ENCODE results near the gene NXPH4. TPM values are rescaled to one million over a fixed set of nuclear protein-coding genes. Genes with fewer than 3 reads are reported as not detected.

The NXPH4 gene
- total RNA-seq, 1 experiment from 2014 or later = 20.0 TPM

DNA sequence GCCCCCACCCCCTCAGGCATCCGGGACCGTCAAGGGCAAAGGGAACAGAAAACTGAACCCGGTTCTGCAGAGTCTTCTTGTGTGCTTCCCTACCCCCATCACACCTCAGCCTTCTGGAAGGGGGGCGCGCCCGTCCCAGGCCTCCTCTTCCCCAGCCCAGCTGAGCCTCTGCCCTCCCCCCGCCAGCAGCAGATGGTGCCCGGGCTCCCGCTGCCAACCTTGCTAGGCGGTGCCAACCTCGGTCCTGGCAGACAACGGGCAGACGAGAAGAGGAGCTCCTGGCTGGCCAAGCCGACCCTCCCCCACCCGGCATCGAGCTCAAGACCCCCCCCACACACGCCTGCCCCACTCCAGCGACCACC, 25.7 kb downstream of the NXPH4 start:
- ChIA-PET CTCF (interaction anchor here (1.0 to 4.6 kb wide), 17 partner anchors 9 to 220 kb away, joined by 3 to 103 read pairs (median 9); partner anchors contain the start of genes INHBE, LRP1, NXPH4 and SHMT2), POLR2A (interaction anchor here (1.0 to 1.7 kb wide), 5 partner anchors 13 to 210 kb away, joined by 3 to 8 read pairs (median 5); partner anchors contain the start of genes SHMT2 and STAT6), RAD21 (ENCODE audit: low non-redundant PET in 1 of 2, low total read pairs in 2 of 2, uncharacterized antibody in 2 of 2, unreplicated experiment in 2 of 2) (interaction anchor here in 1 of 2 experiments (2.1 kb wide), 1 partner anchor 29 kb away, joined by 13 read pairs; no protein-coding TSS in a partner anchor)
- no peak overlapping the region for H3K9ac ChIP-seq (ENCODE audit: low read length)
- no peaks in the 10 kb centered on the region for H3K9me2 ChIP-seq (ENCODE audit: insufficient read depth)
- no peak overlapping the region for H2AFZ ChIP-seq (ENCODE audit: low read depth, low read length, poor library complexity, severe bottlenecking)
- peaks cover 42 to 62% of the 10 kb centered on the region in 2 experiments for H3K4me1 ChIP-seq (ENCODE audit: control insufficient read depth in 1 of 2, insufficient read depth in 2 of 2, low read length in 2 of 2)
- no TSS peak for BruUV-seq (replicated peaks)
- H3K27me3 ChIP-seq (ENCODE audit: insufficient read depth, low read length) = peaks cover 4% of the 10 kb centered on the region; the same call in 1 of the 2 replicates
- no peaks in the 10 kb centered on the region for H3K79me2 ChIP-seq (ENCODE audit: insufficient read depth, low read length)
- no peak overlapping the region for H3K27ac ChIP-seq (ENCODE audit: low read depth, low read length)
- DNase-seq (ENCODE audit: low read depth, low spot score) (no peak), ATAC-seq (no peak)
- no peak for TF ChIP-seq CEBPB (IDR thresholded peaks at IDR 0.05; ENCODE audit: low read depth)
- no peak for TF ChIP-seq RAD21 (IDR thresholded peaks at IDR 0.05; ENCODE audit: low read depth)
- TF ChIP-seq SRF (IDR thresholded peaks at IDR 0.05; ENCODE audit: low read depth) = no peak
- H3K4me3 ChIP-seq (replicated peaks in 1 of 2; ENCODE audit: low read depth in 1 of 2, low read length in 2 of 2) = no peak overlapping the region
- H3K36me3 ChIP-seq (ENCODE audit: control insufficient read depth in 1 of 2, insufficient read depth in 2 of 2, low read length in 2 of 2) = no peaks in the 10 kb centered on the region
- intact Hi-C loops (cut with micrococcal nuclease) = loop anchor here (10.0 kb wide), 1 partner anchor 118 kb away; the partner anchor contains the start of gene LRP1
- H3K9me3 ChIP-seq (ENCODE audit: control insufficient read depth in 1 of 2, insufficient read depth in 1 of 2, low read depth in 1 of 2, low read length in 2 of 2) = no peaks in the 10 kb centered on the region
- no peaks in the 10 kb centered on the region for H4K20me1 ChIP-seq (ENCODE audit: insufficient read depth)
- H3K4me2 ChIP-seq (ENCODE audit: low read length) = peak overlapping the region; percentile 95

DNA sequence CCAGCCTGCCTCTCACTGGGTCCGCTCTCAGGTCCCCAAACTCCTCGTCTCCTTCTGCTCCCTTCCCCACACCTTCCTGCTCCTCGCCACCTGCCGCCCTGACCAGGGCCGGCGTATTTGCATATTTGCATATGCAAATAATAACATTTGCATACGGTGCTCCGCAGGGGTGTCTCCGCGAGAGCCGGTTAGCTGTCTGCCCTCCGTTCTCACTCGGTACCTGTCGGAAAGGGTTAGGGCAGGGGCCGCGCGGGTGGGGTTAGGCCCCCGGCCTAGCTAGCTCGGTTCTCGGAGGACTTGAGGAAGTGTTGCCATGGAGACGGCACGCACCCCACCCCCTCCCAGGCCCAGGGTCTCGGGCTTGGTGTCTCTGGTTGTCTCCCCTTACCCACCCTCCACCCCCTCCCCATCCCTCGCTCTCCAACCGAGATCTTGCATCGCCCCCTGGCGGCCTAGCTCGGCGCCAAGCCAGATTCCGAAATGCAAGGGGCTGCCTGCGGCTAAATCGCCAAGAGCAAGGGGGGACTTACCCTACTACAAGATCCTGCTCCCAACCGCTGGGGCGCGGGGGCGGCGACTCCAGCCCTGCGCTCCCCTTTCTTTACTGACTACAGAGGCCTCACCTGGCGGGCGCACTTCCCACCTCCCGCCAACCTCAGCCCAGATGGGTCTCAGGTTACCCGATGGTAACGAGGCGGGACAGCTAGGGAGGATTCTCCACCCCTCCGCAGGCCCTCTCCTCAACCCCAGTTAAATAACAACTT, 26.3 kb downstream of the NXPH4 start:
- peak overlapping the region; percentile 95 for H3K4me2 ChIP-seq (ENCODE audit: low read length)
- CTCF ChIA-PET = interaction anchor here (0.6 to 4.6 kb wide), 31 partner anchors 9 to 737 kb away, joined by 3 to 103 read pairs (median 6); partner anchors contain the start of genes INHBE, LRP1, NXPH4 and SHMT2
- no peaks in the 10 kb centered on the region for H3K9me2 ChIP-seq (ENCODE audit: insufficient read depth)
- intact Hi-C loops (cut with micrococcal nuclease) = loop anchor here (1.0 to 10.0 kb wide), 2 partner anchors 30 to 118 kb away; partner anchors contain the start of gene LRP1
- ATAC-seq = peak; percentile 45
- no peak overlapping the region for H3K27ac ChIP-seq (ENCODE audit: low read depth, low read length)
- RAD21 ChIA-PET (ENCODE audit: low non-redundant PET in 1 of 2, low total read pairs in 2 of 2, uncharacterized antibody in 2 of 2, unreplicated experiment in 2 of 2) = interaction anchor here (0.6 to 2.1 kb wide), 5 partner anchors 17 to 164 kb away, joined by 3 to 13 read pairs (median 4); partner anchors contain the start of gene NXPH4 (in 1 of the 2)
- POLR2A ChIA-PET = interaction anchor here (0.6 to 1.7 kb wide), 6 partner anchors 14 to 600 kb away, joined by 3 to 8 read pairs (median 4); partner anchors contain the start of genes SHMT2 and STAT6
- no peaks in the 10 kb centered on the region for H3K9me3 ChIP-seq (ENCODE audit: control insufficient read depth in 1 of 2, insufficient read depth in 1 of 2, low read depth in 1 of 2, low read length in 2 of 2)
- peaks cover 42 to 65% of the 10 kb centered on the region in 2 experiments for H3K4me1 ChIP-seq (ENCODE audit: control insufficient read depth in 1 of 2, insufficient read depth in 2 of 2, low read length in 2 of 2)
- H3K4me3 ChIP-seq (replicated peaks in 1 of 2; ENCODE audit: low read depth in 1 of 2, low read length in 2 of 2) = peak overlapping the region; percentile 48 to 60
- no TSS peak for BruUV-seq (replicated peaks)
- no peaks in the 10 kb centered on the region for H4K20me1 ChIP-seq (ENCODE audit: insufficient read depth)
- H2AFZ ChIP-seq (ENCODE audit: low read depth, low read length, poor library complexity, severe bottlenecking) = peak overlapping the region; percentile 46
- DNase-seq (ENCODE audit: low read depth, low spot score) = peak; percentile 56
- H3K27me3 ChIP-seq (ENCODE audit: insufficient read depth, low read length) = peaks cover 4% of the 10 kb centered on the region; the same call in 1 of the 2 replicates
- H3K79me2 ChIP-seq (ENCODE audit: insufficient read depth, low read length) = no peaks in the 10 kb centered on the region
- H3K36me3 ChIP-seq (ENCODE audit: control insufficient read depth in 1 of 2, insufficient read depth in 2 of 2, low read length in 2 of 2) = no peaks in the 10 kb centered on the region
- TF ChIP-seq, protein P1, sequence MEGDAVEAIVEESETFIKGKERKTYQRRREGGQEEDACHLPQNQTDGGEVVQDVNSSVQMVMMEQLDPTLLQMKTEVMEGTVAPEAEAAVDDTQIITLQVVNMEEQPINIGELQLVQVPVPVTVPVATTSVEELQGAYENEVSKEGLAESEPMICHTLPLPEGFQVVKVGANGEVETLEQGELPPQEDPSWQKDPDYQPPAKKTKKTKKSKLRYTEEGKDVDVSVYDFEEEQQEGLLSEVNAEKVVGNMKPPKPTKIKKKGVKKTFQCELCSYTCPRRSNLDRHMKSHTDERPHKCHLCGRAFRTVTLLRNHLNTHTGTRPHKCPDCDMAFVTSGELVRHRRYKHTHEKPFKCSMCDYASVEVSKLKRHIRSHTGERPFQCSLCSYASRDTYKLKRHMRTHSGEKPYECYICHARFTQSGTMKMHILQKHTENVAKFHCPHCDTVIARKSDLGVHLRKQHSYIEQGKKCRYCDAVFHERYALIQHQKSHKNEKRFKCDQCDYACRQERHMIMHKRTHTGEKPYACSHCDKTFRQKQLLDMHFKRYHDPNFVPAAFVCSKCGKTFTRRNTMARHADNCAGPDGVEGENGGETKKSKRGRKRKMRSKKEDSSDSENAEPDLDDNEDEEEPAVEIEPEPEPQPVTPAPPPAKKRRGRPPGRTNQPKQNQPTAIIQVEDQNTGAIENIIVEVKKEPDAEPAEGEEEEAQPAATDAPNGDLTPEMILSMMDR (IDR thresholded peaks at IDR 0.05 in 2 of 3, conservative IDR thresholded peaks at IDR 0.05 in 1 of 3; ENCODE audit: borderline replicate concordance in 1 of 3, insufficient read depth in 1 of 3, low read depth in 2 of 3, low read length in 2 of 3) = peak in 2 of 3 experiments; percentile 68 to 83; a peak in 4 of 6 replicates
- TF ChIP-seq CEBPB (IDR thresholded peaks at IDR 0.05; ENCODE audit: low read depth) (no peak), ZFX (IDR thresholded peaks at IDR 0.05) (peak; percentile 19; the same call in 1 of the 2 replicates)
- TF ChIP-seq, protein P2, sequence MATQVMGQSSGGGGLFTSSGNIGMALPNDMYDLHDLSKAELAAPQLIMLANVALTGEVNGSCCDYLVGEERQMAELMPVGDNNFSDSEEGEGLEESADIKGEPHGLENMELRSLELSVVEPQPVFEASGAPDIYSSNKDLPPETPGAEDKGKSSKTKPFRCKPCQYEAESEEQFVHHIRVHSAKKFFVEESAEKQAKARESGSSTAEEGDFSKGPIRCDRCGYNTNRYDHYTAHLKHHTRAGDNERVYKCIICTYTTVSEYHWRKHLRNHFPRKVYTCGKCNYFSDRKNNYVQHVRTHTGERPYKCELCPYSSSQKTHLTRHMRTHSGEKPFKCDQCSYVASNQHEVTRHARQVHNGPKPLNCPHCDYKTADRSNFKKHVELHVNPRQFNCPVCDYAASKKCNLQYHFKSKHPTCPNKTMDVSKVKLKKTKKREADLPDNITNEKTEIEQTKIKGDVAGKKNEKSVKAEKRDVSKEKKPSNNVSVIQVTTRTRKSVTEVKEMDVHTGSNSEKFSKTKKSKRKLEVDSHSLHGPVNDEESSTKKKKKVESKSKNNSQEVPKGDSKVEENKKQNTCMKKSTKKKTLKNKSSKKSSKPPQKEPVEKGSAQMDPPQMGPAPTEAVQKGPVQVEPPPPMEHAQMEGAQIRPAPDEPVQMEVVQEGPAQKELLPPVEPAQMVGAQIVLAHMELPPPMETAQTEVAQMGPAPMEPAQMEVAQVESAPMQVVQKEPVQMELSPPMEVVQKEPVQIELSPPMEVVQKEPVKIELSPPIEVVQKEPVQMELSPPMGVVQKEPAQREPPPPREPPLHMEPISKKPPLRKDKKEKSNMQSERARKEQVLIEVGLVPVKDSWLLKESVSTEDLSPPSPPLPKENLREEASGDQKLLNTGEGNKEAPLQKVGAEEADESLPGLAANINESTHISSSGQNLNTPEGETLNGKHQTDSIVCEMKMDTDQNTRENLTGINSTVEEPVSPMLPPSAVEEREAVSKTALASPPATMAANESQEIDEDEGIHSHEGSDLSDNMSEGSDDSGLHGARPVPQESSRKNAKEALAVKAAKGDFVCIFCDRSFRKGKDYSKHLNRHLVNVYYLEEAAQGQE (IDR thresholded peaks at IDR 0.05; ENCODE audit: low read depth) = no peak
- H3K9ac ChIP-seq (ENCODE audit: low read length) = peak overlapping the region; percentile 44

Data from HCT116 (cell line).